Trophoblast cell (in vitro differentiated cells and primary cell): ENCODE data around the gene MMP28.

Source experiments
- DNase-seq, 2 donors: peaks; one replicate each; pipeline ENCODE4 v3.0.0-alpha.2; 2016
- H2AFZ ChIP-seq: 2 replicates; pipeline ENCODE4 v1.6.1; 2013; ENCODE audit warnings: low read length, moderate library complexity, mild to moderate bottlenecking; ENCODE audit not compliant: insufficient read depth, poor library complexity
- H2AK5ac ChIP-seq: 2 replicates; pipeline ENCODE4 v1.6.1; 2013; ENCODE audit warnings: mild to moderate bottlenecking, low read length
- H2BK120ac ChIP-seq: 2 replicates; pipeline ENCODE4 v1.6.1; 2013; ENCODE audit warnings: low read length, mild to moderate bottlenecking, moderate library complexity; ENCODE audit not compliant: insufficient read depth, poor library complexity
- H2BK12ac ChIP-seq: 2 replicates; pipeline ENCODE4 v1.6.1; 2013; ENCODE audit warnings: mild to moderate bottlenecking, low read length, moderate library complexity
- H2BK5ac ChIP-seq: 2 replicates; pipeline ENCODE4 v1.6.1; 2013; ENCODE audit warnings: low read length, low read depth, moderate library complexity, mild to moderate bottlenecking; ENCODE audit not compliant: poor library complexity
- H3K14ac ChIP-seq: 2 replicates; pipeline ENCODE4 v1.6.1; 2013; ENCODE audit warnings: mild to moderate bottlenecking, low read length
- H3K18ac ChIP-seq: 2 replicates; pipeline ENCODE4 v1.6.1; 2013; ENCODE audit warnings: mild to moderate bottlenecking, low read length
- H3K23ac ChIP-seq: 2 replicates; pipeline ENCODE4 v1.6.1; 2013; ENCODE audit warnings: low read length
- H3K27ac ChIP-seq: 2 replicates; pipeline ENCODE4 v1.5.1; 2013; ENCODE audit warnings: low read depth, mild to moderate bottlenecking, inconsistent platforms, low read length, moderate library complexity
- H3K27me3 ChIP-seq: 2 replicates; pipeline ENCODE4 v1.6.1; 2013; ENCODE audit warnings: inconsistent platforms, mild to moderate bottlenecking, low read length, moderate library complexity; ENCODE audit not compliant: insufficient read depth
- H3K36me3 ChIP-seq, 2 experiments: 1 replicate in 1 of 2; 2 replicates in 1 of 2; pipeline ENCODE4 v1.6.1; 2013; ENCODE audit warnings: low read length in 2 of 2, mild to moderate bottlenecking in 2 of 2, moderate library complexity in 1 of 2; ENCODE audit not compliant: insufficient read depth in 2 of 2, control insufficient read depth in 1 of 2
- H3K4ac ChIP-seq: 2 replicates; pipeline ENCODE4 v1.6.1; 2013; ENCODE audit warnings: low read depth, mild to moderate bottlenecking, low read length, moderate library complexity
- H3K4me1 ChIP-seq, 2 experiments: 1 replicate in 1 of 2; 2 replicates in 1 of 2; pipeline ENCODE4 v1.6.1; 2013; ENCODE audit warnings: low read length in 2 of 2, mild to moderate bottlenecking in 2 of 2, moderate library complexity in 1 of 2; ENCODE audit not compliant: insufficient read depth in 2 of 2, control insufficient read depth in 1 of 2
- H3K4me2 ChIP-seq: 2 replicates; pipeline ENCODE4 v1.6.1; 2013; ENCODE audit warnings: inconsistent platforms, mild to moderate bottlenecking, low read length, moderate library complexity
- H3K4me3 ChIP-seq: 2 replicates; pipeline ENCODE4 v1.5.1; 2013; ENCODE audit warnings: mild to moderate bottlenecking, low read depth, low read length, inconsistent platforms
- H3K79me1 ChIP-seq: one replicate; pipeline ENCODE4 v1.6.1; 2013; ENCODE audit warnings: low read length
- H3K79me2 ChIP-seq: 2 replicates; pipeline ENCODE4 v1.6.1; 2013; ENCODE audit warnings: low read length, mild to moderate bottlenecking; ENCODE audit not compliant: control insufficient read depth, insufficient read depth, poor library complexity
- H3K9ac ChIP-seq: 2 replicates; pipeline ENCODE4 v1.6.1; 2013; ENCODE audit warnings: mild to moderate bottlenecking, low read length
- H3K9me3 ChIP-seq: 2 replicates; pipeline ENCODE4 v1.6.1; 2013; ENCODE audit warnings: low read depth, mild to moderate bottlenecking, control low read depth, inconsistent platforms, low read length; ENCODE audit not compliant: insufficient read depth
- H4K12ac ChIP-seq: 2 replicates; pipeline ENCODE4 v1.6.1; 2013; ENCODE audit warnings: low read depth, mild to moderate bottlenecking, low read length, moderate library complexity
- H4K8ac ChIP-seq: 2 replicates; pipeline ENCODE4 v1.6.1; 2013; ENCODE audit warnings: low read depth, mild to moderate bottlenecking, low read length, moderate library complexity
- H4K91ac ChIP-seq: one replicate; pipeline ENCODE4 v1.6.1; 2013; ENCODE audit warnings: low read depth, mild to moderate bottlenecking, low read length, moderate library complexity
- WGBS: extraction: QIAGEN DNeasy Blood & Tissue Kit; methylation state at CpG from one replicate; pipeline ENCODE4 v1.1.7; 2013; ENCODE audit warnings: missing lambda C conversion rate; ENCODE audit not compliant: insufficient read length, insufficient coverage; ENCODE audit errors: extremely low coverage; 5-methylcytosine and 5-hydroxymethylcytosine counted together

Gene MMP28

GRCh38 chr17:35766489-35766877, 29.0 kb downstream of the MMP28 start:
- H3K4ac ChIP-seq: no peak overlapping the region
- no peak overlapping the region for H3K27ac ChIP-seq
- H3K4me3 ChIP-seq: no peak overlapping the region
- H2AFZ ChIP-seq: no peak overlapping the region
- no peak overlapping the region for H2AK5ac ChIP-seq
- no peak overlapping the region for H3K14ac ChIP-seq
- no peak overlapping the region for H3K4me2 ChIP-seq
- H4K91ac ChIP-seq: peak overlapping the region; percentile 4
- DNase-seq: no peak
- no peak overlapping the region for H4K8ac ChIP-seq
- no peaks in the 10 kb centered on the region for H3K36me3 ChIP-seq
- H3K79me2 ChIP-seq: no peaks in the 10 kb centered on the region
- H3K9ac ChIP-seq: no peak overlapping the region
- H4K12ac ChIP-seq: no peak overlapping the region
- H3K9me3 ChIP-seq: no peaks in the 10 kb centered on the region
- no peak overlapping the region for H2BK12ac ChIP-seq
- peaks cover 15 to 24% of the 10 kb centered on the region in 2 experiments for H3K4me1 ChIP-seq
- H3K79me1 ChIP-seq: peaks cover 2% of the 10 kb centered on the region
- H3K23ac ChIP-seq: no peak overlapping the region
- no peak overlapping the region for H3K18ac ChIP-seq
- no peak overlapping the region for H2BK120ac ChIP-seq
- WGBS: no CpG with 5 or more reads among the region's 24 CpGs
- no peaks in the 10 kb centered on the region for H3K27me3 ChIP-seq
- no peak overlapping the region for H2BK5ac ChIP-seq

- Histone ChIP-seq H2BK120ac (no peak overlapping the region), H3K36me3 (no peaks in the 10 kb centered on the region), H3K4me2 (no peak overlapping the region), H3K4me3 (no peak overlapping the region), H3K4me1 (peaks cover 15 to 24% of the 10 kb centered on the region in 2 experiments), H3K23ac (no peak overlapping the region), H3K14ac (no peak overlapping the region), H3K27ac (no peak overlapping the region), H3K18ac (no peak overlapping the region), H4K12ac (no peak overlapping the region), H2BK5ac (no peak overlapping the region), H3K9ac (no peak overlapping the region), H3K4ac (no peak overlapping the region), H3K27me3 (no peaks in the 10 kb centered on the region), H3K79me1 (peaks cover 2% of the 10 kb centered on the region), H2AFZ (no peak overlapping the region), H4K8ac (no peak overlapping the region), H2BK12ac (no peak overlapping the region), H4K91ac (no peak overlapping the region), H2AK5ac (no peak overlapping the region), H3K79me2 (no peaks in the 10 kb centered on the region), H3K9me3 (no peaks in the 10 kb centered on the region)
- no peak for DNase-seq
- no CpG with 5 or more reads among the region's 8 CpGs for WGBS
These were observed 29.5 kb downstream of the MMP28 start for GRCh38 chr17:35765756-35766488.

- Histone ChIP-seq H2BK5ac (no peak overlapping the region), H4K91ac (no peak overlapping the region), H2BK120ac (no peak overlapping the region), H3K27ac (peak overlapping the region; percentile 6), H3K23ac (no peak overlapping the region), H3K18ac (no peak overlapping the region), H3K4me1 (peaks cover 15 to 24% of the 10 kb centered on the region in 2 experiments), H3K79me2 (no peaks in the 10 kb centered on the region), H3K4me3 (no peak overlapping the region), H3K9ac (no peak overlapping the region), H3K27me3 (no peaks in the 10 kb centered on the region), H3K14ac (no peak overlapping the region), H2AK5ac (no peak overlapping the region), H2AFZ (no peak overlapping the region), H2BK12ac (no peak overlapping the region), H3K9me3 (no peaks in the 10 kb centered on the region), H3K4me2 (peak overlapping the region; percentile 65), H3K4ac (no peak overlapping the region), H4K8ac (no peak overlapping the region), H3K79me1 (peaks cover 2% of the 10 kb centered on the region), H4K12ac (no peak overlapping the region), H3K36me3 (no peaks in the 10 kb centered on the region)
- DNase-seq: no peak
- WGBS: no CpG with 5 or more reads among the region's 11 CpGs
These were observed 30.2 kb downstream of the MMP28 start for GRCh38 chr17:35765086-35765710.

- H3K9me3 ChIP-seq: no peaks in the 10 kb centered on the region
- no peak overlapping the region for H2BK12ac ChIP-seq
- H3K27me3 ChIP-seq: no peaks in the 10 kb centered on the region
- H4K8ac ChIP-seq: no peak overlapping the region
- H3K4me3 ChIP-seq: no peak overlapping the region
- H3K4ac ChIP-seq: no peak overlapping the region
- no peak overlapping the region for H2AFZ ChIP-seq
- H3K9ac ChIP-seq: no peak overlapping the region
- H3K18ac ChIP-seq: no peak overlapping the region
- H3K79me1 ChIP-seq: peaks cover 2% of the 10 kb centered on the region
- H2AK5ac ChIP-seq: no peak overlapping the region
- no peaks in the 10 kb centered on the region for H3K36me3 ChIP-seq
- H3K14ac ChIP-seq: peak overlapping the region; percentile 11
- DNase-seq: peak; percentile 92 to 96
- whole genome bisulfite sequencing: no CpG with 5 or more reads among the region's 75 CpGs
- no peak overlapping the region for H4K91ac ChIP-seq
- no peaks in the 10 kb centered on the region for H3K79me2 ChIP-seq
- no peak overlapping the region for H2BK120ac ChIP-seq
- H2BK5ac ChIP-seq: no peak overlapping the region
- peaks cover 15 to 24% of the 10 kb centered on the region in 2 experiments for H3K4me1 ChIP-seq
- H3K4me2 ChIP-seq: peak overlapping the region; percentile 65
- no peak overlapping the region for H3K23ac ChIP-seq
- H3K27ac ChIP-seq: no peak overlapping the region
- H4K12ac ChIP-seq: no peak overlapping the region
These were observed 31.1 kb downstream of the MMP28 start for GRCh38 chr17:35764123-35764991.
